Nephron (organoid): ENCODE data around the gene INHBC.
"Not testable (repeated sequence)": the region's sequence is repeated elsewhere in the genome, so short reads cannot be mapped to it uniquely, and the experiment has no call there.

ENCODE experiments used
- H3K27ac Mint-ChIP-seq, 3 experiments: 2 replicates each; pipeline ENCODE4 v1.8.0; 2020; ENCODE audit warnings: mixed read lengths in 3 of 3, mild to moderate bottlenecking in 2 of 3, moderate library complexity in 1 of 3
- H3K27me3 Mint-ChIP-seq: 2 replicates; pipeline ENCODE4 v1.8.0; 2021; ENCODE audit warnings: low read depth, mild to moderate bottlenecking, moderate library complexity, mixed read lengths
- H3K36me3 Mint-ChIP-seq: 2 replicates; pipeline ENCODE4 v1.8.0; 2020; ENCODE audit warnings: low read depth, mixed read lengths
- H3K4me1 Mint-ChIP-seq: 2 replicates; pipeline ENCODE4 v1.8.0; 2020; ENCODE audit warnings: mixed read lengths
- H3K4me3 Mint-ChIP-seq, 3 experiments: 2 replicates each; pipeline ENCODE4 v1.8.0; 2020; ENCODE audit warnings: mild to moderate bottlenecking in 3 of 3, mixed read lengths in 3 of 3, moderate library complexity in 2 of 3
- H3K9me3 Mint-ChIP-seq: 2 replicates; pipeline ENCODE4 v1.8.0; 2020; ENCODE audit warnings: mixed read lengths
- TF ChIP-seq, protein P1 (sequence below), 3 experiments: fragments of 200-600 bp; sonication (generic); IDR thresholded peaks; one replicate each; pipeline ENCODE4 v1.5.0; 2021; ENCODE audit warnings: antibody characterized with exemption in 3 of 3; ENCODE audit not compliant: unreplicated experiment in 3 of 3

INHBC gene

DNA sequence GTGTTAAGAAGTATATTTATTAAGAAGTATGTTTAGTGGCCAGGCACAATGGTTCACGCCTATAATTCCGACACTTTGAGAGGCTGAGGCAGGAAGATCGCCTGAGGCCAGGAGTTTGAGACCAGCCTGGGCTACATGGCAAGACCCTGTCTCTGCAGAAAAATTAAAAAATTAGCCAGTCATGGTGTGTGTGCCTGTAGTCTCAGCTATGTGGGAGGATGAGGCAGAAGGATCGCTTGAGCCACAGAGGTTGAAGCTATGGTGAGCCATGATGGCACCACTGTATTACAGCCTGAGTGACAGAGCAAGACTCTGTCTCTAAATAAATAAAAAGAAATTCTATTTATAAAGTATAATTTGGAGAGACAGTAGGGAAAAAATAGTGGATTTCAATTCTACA is 24.1 kb upstream of the INHBC start:
- Mint-ChIP-seq H3K27ac (no peak overlapping the region), H3K9me3 (no peaks in the 10 kb centered on the region), H3K4me3 (no peak overlapping the region), H3K27me3 (no peaks in the 10 kb centered on the region), H3K36me3 (peaks cover 7% of the 10 kb centered on the region), H3K4me1 (peaks cover 8% of the 10 kb centered on the region)
- TF ChIP-seq, protein P1, sequence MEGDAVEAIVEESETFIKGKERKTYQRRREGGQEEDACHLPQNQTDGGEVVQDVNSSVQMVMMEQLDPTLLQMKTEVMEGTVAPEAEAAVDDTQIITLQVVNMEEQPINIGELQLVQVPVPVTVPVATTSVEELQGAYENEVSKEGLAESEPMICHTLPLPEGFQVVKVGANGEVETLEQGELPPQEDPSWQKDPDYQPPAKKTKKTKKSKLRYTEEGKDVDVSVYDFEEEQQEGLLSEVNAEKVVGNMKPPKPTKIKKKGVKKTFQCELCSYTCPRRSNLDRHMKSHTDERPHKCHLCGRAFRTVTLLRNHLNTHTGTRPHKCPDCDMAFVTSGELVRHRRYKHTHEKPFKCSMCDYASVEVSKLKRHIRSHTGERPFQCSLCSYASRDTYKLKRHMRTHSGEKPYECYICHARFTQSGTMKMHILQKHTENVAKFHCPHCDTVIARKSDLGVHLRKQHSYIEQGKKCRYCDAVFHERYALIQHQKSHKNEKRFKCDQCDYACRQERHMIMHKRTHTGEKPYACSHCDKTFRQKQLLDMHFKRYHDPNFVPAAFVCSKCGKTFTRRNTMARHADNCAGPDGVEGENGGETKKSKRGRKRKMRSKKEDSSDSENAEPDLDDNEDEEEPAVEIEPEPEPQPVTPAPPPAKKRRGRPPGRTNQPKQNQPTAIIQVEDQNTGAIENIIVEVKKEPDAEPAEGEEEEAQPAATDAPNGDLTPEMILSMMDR (IDR thresholded peaks at IDR 0.05; ENCODE audit: unreplicated experiment in 3 of 3): no peak

DNA sequence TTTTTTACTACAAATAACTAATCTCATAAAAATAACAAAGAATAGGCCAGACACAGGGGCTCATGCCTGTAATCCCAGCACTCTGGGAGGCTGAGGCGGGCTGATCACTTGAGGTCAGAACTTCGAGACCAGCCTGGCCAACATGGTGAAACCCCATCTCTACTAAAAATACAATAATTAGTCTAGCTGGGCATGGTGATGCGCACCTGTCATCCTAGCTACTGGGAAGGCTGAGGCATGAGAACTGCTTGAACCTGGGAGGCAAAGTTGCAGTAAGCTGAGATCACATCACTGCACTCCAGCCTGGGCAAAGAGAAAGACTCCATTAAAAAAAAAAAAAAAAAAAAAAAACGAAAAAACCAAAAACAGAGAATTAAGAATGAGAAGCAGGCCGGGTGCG is 20.4 kb upstream of the INHBC start:
- not testable (repeated sequence) for H3K27ac Mint-ChIP-seq, H3K27me3 Mint-ChIP-seq, H3K4me3 Mint-ChIP-seq, H3K36me3 Mint-ChIP-seq, H3K9me3 Mint-ChIP-seq
- H3K4me1 Mint-ChIP-seq: peaks cover 13% of the 10 kb centered on the region

GRCh38 chr12:57415088-57415487 is 19.5 kb upstream of the INHBC start:
- Mint-ChIP-seq H3K4me3 (no peak overlapping the region), H3K4me1 (peaks cover 18% of the 10 kb centered on the region), H3K27ac (peak overlapping the region in 1 of 3 experiments; percentile 1), H3K36me3 (peaks cover 4% of the 10 kb centered on the region), H3K9me3 (no peaks in the 10 kb centered on the region), H3K27me3 (no peaks in the 10 kb centered on the region)
- TF ChIP-seq, protein P1 (IDR thresholded peaks at IDR 0.05; ENCODE audit: unreplicated experiment in 3 of 3): no peak

- H3K36me3 Mint-ChIP-seq: peaks cover 9% of the 10 kb centered on the region
- no peak overlapping the region for H3K4me3 Mint-ChIP-seq
- H3K27ac Mint-ChIP-seq: peak overlapping the region in 1 of 3 experiments; percentile 1
- peaks cover 19% of the 10 kb centered on the region for H3K4me1 Mint-ChIP-seq
- TF ChIP-seq, protein P1 (IDR thresholded peaks at IDR 0.05; ENCODE audit: unreplicated experiment in 3 of 3): no peak
- no peaks in the 10 kb centered on the region for H3K9me3 Mint-ChIP-seq
- H3K27me3 Mint-ChIP-seq: no peaks in the 10 kb centered on the region
Observed at GRCh38 chr12:57416039-57416996, 18.3 kb upstream of the INHBC start.

- H3K4me3 Mint-ChIP-seq: no peak overlapping the region
- peaks cover 19% of the 10 kb centered on the region for H3K4me1 Mint-ChIP-seq
- H3K27me3 Mint-ChIP-seq: no peaks in the 10 kb centered on the region
- TF ChIP-seq, protein P1 (IDR thresholded peaks at IDR 0.05; ENCODE audit: unreplicated experiment in 3 of 3): no peak
- H3K9me3 Mint-ChIP-seq: no peaks in the 10 kb centered on the region
- H3K36me3 Mint-ChIP-seq: peaks cover 22% of the 10 kb centered on the region
- no peak overlapping the region for H3K27ac Mint-ChIP-seq
Observed at GRCh38 chr12:57418255-57418654, 16.3 kb upstream of the INHBC start.

DNA sequence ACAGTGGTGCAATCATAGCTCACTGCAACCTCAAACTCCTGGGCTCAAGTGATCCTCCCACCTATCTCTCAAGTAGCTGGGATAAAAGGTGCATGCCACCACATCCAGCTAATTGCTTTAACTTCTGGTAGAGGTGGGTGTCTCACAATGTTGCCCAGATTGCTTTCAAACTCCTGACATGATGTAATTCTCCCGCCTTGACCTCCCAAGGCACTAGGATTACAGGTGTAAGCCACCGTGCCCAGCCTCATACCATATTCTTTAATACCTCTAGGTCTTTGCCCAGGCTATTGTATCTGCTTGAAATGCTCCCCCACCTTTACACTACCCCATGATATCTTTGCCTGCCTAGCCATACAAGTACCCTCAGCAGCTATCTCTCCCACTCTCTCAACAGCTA is 15.1 kb upstream of the INHBC start:
- Mint-ChIP-seq H3K27ac (no peak overlapping the region), H3K27me3 (no peaks in the 10 kb centered on the region), H3K4me3 (no peak overlapping the region), H3K36me3 (peaks cover 27% of the 10 kb centered on the region), H3K9me3 (no peaks in the 10 kb centered on the region), H3K4me1 (peaks cover 19% of the 10 kb centered on the region)
- TF ChIP-seq, protein P1 (IDR thresholded peaks at IDR 0.05; ENCODE audit: unreplicated experiment in 3 of 3): no peak
